ENCODE measurements around the gene ICE1. TPM values are rescaled to one million over a fixed set of nuclear protein-coding genes. Genes with fewer than 3 reads are reported as not detected.
A peak's percentile ranks its signal among the peaks of the same experiment; 100 is the strongest.

ICE1 gene, protein sequence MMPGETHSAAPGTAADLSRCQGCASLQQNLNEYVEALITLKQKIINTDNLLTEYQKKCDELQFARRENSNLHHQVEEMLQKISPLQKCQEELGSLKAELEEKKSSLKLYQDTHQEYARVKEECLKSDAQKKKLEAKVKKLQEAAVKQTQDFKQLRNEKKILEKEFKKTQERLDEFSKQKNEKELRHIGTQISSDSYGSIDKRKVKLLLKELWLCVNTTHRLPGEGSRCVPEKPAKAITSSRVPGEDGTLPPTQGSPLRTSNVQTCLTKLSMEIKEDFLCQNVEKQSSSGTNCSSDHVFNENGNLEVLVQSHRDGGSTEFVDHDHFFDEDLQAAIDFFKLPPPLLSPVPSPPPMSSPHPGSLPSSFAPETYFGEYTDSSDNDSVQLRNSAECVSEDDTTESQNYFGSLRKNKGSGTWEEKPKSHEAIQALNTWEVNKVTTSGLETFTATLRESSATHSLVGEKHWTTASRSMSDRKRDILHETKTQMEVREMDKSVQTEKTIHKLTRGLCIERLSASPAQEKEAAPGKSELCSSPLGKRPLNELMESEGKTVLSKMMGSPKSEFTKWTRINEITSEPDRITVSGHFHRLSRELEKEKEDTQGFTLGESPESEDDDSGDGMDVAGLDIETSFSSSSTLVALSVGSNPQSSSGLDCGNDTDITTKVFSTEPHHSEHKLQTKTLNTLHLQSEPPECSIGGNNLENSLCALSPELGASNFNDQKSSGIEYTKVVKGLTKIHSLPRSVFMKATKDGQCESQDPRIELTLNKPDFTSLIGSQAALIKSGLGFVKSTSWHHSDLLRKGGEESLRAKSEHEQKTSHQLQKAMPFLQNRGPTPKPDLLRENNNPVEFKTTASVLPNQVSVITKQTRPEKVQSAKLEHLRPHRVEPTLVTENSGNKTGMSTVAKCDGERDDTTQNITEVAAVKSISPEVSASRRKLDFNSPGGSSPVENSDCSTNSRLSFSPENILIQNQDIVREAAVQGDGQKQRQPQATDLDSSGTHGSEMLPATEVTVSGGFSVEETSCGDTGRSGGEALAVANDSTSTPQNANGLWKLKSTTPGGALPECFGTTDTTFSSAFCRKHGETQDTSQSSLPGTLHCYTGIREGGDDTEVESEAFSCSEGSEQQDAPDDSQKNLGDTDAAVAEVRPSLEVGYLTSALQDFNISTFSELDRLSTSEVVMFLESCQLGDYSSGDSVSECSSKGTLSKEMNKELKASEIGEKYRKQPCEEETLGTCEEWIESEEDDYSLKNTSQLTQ (N-terminal part only)
- 32.0 and 37.8 TPM in 2 replicates for total RNA-seq (ENCODE audit: low replicate concordance)
- long read RNA-seq, partial matches to known transcripts: 14 of 21 reads
- long read RNA-seq, other reads (novel, unspliced or antisense): 6 of 21 reads

DNA sequence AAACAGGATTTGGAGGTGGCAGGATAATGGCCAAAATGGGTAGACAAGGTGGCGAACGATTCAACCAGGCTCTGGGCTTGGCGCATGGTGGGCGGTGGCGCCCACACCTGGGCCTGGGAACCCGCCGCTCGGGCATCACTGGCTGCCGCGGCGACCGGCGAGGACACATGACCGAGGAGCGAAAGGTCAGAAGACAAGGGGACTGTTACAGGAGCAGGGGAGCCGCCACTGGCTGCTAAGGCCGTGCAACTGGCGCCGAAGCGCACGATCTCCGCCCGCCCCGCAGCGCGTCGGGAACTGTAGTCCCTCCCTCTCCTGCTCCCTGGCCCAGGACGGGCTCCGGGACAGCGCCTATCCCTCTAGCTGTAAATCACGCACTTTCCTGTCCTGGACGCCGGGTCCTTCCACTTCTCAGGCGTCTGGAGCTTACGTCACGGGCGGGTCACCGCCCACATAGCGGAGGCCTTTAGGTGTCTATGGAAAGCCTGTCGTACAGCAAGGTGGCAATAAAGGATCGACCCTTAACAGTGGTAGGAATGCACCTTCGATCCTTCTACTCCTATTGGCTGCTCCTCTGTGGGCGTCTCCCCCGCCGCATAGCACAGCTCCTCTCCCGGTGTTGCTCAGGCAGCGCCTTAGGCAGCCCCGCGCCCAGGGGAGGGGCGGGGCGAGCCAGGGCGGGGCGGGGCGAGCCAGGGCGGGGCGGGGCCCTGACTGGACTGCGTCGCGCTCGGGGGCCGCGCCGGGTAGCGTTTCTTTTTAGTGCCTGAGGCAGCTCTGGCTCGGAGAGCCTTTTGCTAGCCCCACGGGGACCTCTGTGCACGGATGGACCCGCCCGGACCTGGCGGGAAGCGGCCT, at the start of gene ICE1:
Gene ICE1, plus strand, starts transcription at position 717 of the 858 bp plus-strand sequence. CDS start 239 bp downstream, outside the sequence.
- peak within 1 kb of the TSS; percentile 98 for H3K27ac Mint-ChIP-seq
- DNase-seq (ENCODE audit: extremely low spot score, unreplicated experiment): peak; percentile 96
- peak within 1 kb of the TSS; percentile 95 for H3K4me3 Mint-ChIP-seq
- H3K4me1 Mint-ChIP-seq (ENCODE audit: unreplicated experiment): peaks cover 19% of the 10 kb centered on the region
- H3K9me3 Mint-ChIP-seq: no peaks in the 10 kb centered on the region
- TF ChIP-seq, protein P1, sequence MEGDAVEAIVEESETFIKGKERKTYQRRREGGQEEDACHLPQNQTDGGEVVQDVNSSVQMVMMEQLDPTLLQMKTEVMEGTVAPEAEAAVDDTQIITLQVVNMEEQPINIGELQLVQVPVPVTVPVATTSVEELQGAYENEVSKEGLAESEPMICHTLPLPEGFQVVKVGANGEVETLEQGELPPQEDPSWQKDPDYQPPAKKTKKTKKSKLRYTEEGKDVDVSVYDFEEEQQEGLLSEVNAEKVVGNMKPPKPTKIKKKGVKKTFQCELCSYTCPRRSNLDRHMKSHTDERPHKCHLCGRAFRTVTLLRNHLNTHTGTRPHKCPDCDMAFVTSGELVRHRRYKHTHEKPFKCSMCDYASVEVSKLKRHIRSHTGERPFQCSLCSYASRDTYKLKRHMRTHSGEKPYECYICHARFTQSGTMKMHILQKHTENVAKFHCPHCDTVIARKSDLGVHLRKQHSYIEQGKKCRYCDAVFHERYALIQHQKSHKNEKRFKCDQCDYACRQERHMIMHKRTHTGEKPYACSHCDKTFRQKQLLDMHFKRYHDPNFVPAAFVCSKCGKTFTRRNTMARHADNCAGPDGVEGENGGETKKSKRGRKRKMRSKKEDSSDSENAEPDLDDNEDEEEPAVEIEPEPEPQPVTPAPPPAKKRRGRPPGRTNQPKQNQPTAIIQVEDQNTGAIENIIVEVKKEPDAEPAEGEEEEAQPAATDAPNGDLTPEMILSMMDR (conservative IDR thresholded peaks at IDR 0.05): no peak
- H3K36me3 Mint-ChIP-seq: no peaks in the 10 kb centered on the region
- H3K27me3 Mint-ChIP-seq: no peaks in the 10 kb centered on the region

DNA sequence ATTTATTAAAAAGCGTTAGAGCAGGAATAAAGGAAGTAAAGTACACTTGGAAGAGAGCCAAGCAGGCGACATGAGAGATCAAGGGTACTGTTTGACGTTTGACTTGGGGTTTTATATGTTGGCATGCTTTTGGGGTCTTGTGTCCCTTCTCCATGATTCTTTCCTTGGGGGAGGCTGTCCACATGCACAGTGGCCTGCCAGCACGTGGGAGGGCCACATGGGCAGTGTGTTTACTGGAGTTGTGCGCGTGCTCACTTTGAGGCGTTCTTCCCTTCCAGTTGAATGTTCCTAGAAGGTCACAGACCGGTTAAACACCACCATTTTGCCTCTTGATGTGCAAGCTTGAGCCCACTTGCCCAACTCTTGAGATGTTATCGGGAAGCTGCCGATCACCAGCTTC, 49.5 kb upstream of the ICE1 start:
- no peak for DNase-seq (ENCODE audit: extremely low spot score, unreplicated experiment)
- Mint-ChIP-seq H3K9me3 (peaks cover 4% of the 10 kb centered on the region), H3K4me3 (no peak overlapping the region), H3K27ac (no peak overlapping the region), H3K4me1 (ENCODE audit: unreplicated experiment) (peaks cover 7% of the 10 kb centered on the region), H3K27me3 (no peaks in the 10 kb centered on the region), H3K36me3 (peaks cover 4% of the 10 kb centered on the region)
- TF ChIP-seq, protein P1 (conservative IDR thresholded peaks at IDR 0.05): no peak

DNA sequence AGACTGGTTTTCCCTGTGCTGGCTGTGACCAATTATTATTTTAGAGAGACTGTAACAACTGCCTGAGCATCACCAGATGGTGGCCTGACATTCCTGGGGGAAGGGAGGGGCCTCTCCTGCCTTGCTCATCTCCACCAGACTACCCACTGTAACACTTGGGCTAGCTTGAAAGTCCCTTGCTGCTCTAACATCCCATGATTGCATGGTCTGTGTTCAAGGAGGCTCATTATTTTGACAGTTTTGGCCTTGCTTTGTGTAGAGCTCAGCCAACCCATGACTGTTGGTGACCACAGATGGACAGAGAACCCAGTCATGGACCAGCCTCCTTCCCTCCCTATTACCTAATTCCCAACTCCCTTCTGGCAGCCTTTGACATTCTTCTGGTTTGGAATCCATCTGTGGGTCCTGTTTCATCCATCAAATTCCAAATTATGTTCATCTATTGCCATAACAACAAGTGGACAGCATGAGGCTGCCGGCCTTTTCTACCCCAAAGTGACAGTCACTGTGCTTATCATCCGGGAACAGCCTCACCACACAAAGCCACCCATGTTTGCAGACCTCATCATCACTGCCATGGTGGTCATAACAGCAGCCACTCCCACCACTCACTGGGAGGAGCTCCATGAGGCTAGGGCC, 49.0 kb upstream of the ICE1 start:
- H3K27me3 Mint-ChIP-seq: no peaks in the 10 kb centered on the region
- peaks cover 7% of the 10 kb centered on the region for H3K4me1 Mint-ChIP-seq (ENCODE audit: unreplicated experiment)
- no peak overlapping the region for H3K4me3 Mint-ChIP-seq
- H3K27ac Mint-ChIP-seq: no peak overlapping the region
- TF ChIP-seq, protein P1 (conservative IDR thresholded peaks at IDR 0.05): no peak
- peaks cover 4% of the 10 kb centered on the region for H3K9me3 Mint-ChIP-seq
- DNase-seq (ENCODE audit: extremely low spot score, unreplicated experiment): no peak
- H3K36me3 Mint-ChIP-seq: peaks cover 4% of the 10 kb centered on the region

DNA sequence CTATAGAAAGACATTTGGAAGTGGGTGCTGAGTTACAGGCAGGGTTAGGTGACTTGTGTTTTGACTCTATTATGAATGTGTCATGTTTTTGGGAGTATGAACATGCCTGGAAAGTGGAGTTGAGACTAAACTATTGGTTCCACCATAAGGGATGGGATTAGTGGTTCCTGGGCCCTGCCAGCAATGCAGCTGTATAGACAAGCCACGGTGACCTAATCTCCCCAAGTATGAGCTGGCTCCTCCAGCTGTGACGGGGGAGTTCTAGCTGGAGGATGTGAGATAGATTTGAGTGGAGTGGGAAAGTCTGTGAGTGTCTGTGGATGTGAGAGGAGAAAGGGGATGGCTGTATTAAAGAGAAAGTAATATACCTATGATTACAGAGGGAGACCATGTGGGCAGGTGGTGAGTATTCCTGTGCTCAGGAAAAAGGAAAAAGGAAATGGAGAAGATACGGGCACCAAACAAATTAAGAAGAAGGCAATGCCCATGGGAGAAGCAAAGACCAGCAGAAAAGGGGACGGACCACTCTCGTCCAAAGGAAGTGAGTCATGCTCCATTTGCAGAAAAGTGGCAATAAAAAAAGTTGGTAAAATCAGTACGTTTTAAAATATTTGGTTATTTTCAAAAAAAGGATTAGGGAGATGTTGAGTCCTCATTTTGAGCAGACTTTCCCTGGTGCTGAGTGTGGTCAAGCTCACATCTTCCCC, 48.3 kb upstream of the ICE1 start:
- Mint-ChIP-seq H3K9me3 (peaks cover 4% of the 10 kb centered on the region), H3K27ac (no peak overlapping the region), H3K4me1 (ENCODE audit: unreplicated experiment) (peaks cover 7% of the 10 kb centered on the region), H3K27me3 (no peaks in the 10 kb centered on the region), H3K4me3 (no peak overlapping the region), H3K36me3 (peaks cover 4% of the 10 kb centered on the region)
- DNase-seq (ENCODE audit: extremely low spot score, unreplicated experiment): no peak
- TF ChIP-seq, protein P1 (conservative IDR thresholded peaks at IDR 0.05): no peak
